MM.1S (cell line): ENCODE measurements around the gene GKN1.

Experiments used
- CTCF ChIP-seq: fragments of 300-600 bp; sonication (generic); IDR thresholded peaks from 2 replicates; pipeline ENCODE4 v1.5.1; 2016; ENCODE audit warnings: antibody characterized with exemption, low read length, mixed read lengths
- EZH2 ChIP-seq: fragments of 300-600 bp; sonication (generic); optimal IDR thresholded peaks from 2 replicates; pipeline ENCODE3; 2017; ENCODE audit warnings: low read depth, mild to moderate bottlenecking, antibody characterized with exemption, low read length, mixed read lengths
- EZH2phosphoT487 ChIP-seq: fragments of 300-600 bp; sonication (generic); IDR thresholded peaks from 2 replicates; pipeline ENCODE4 v1.6.1; 2018; ENCODE audit warnings: antibody characterized with exemption, low read length

GRCh38 chr2:69013142-69013839 is 38.9 kb downstream of the GKN1 start, which contains the start of gene ANTXR1:
- TF ChIP-seq CTCF (0 out of 2 replicates have a peak, but pooled peaks have one; percentile 2), EZH2phosphoT487 (no peak), EZH2 (no peak)
